ENCODE data around the gene KCTD5. TPM values are rescaled to one million over a fixed set of nuclear protein-coding genes. Genes with fewer than 3 reads are reported as not detected.

Gene KCTD5
- total and polyA plus RNA-seq, 4 donors, result 9.7 to 15.5 (median 13.7) TPM

DNA sequence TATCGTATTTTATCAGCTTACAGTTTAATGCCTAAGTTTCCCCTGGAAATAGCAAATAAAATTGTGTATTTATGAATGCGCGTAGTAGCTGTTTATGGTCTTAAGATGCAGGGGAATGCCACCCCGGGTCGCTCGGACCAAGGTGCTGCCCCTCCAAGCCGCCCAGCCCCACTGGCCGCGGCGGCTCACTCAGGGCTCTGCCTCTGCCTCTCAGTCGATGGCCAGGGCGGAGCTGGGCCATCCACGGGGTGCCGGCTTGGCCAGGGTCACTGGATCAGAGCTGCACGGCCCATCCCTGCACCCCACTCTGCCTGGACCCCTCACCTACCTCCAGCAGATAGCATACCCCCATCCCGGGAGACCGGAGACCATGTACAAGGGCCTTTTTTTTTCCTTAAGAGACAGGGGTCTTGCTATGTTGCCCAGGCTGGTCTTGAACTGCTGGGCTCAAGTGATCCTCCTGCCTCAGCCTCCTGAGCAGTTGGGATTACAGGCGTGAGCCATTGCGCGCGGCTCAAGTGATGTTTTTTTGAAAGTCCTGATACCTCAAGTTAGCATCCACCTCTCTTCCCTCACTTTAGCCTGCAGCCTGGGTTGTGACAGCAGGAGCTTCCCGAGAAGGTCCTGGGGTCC lies 26.7 kb downstream of the KCTD5 start:
- no peak for DNase-seq
- 93 to 94% methylated on average over 22 of the region's 22 CpGs for WGBS, 2 donors
- Histone ChIP-seq H3K4me1 (ENCODE audit: control insufficient read depth in 1 of 2, insufficient read depth in 2 of 2, low read length in 2 of 2) (no peaks in the 10 kb centered on the region), H3K4me3 (ENCODE audit: low read length in 2 of 2) (no peak overlapping the region), H3K36me3 (ENCODE audit: control insufficient read depth in 1 of 2, insufficient read depth in 2 of 2, low read length in 1 of 2) (peaks cover 0 to 2% of the 10 kb centered on the region in 2 donors), H3K9me3 (ENCODE audit: control insufficient read depth, low read length) (no peaks in the 10 kb centered on the region), H3K27me3 (ENCODE audit: control insufficient read depth in 1 of 2, insufficient read depth in 2 of 2, low read length in 1 of 2) (no peaks in the 10 kb centered on the region), H3K27ac (ENCODE audit: low read depth in 1 of 2, low read length in 2 of 2) (no peak overlapping the region)
- intact Hi-C loops (cut with DNase I), result no loop called here
- ATAC-seq (ENCODE audit: low FRiP score), result no peak

DNA sequence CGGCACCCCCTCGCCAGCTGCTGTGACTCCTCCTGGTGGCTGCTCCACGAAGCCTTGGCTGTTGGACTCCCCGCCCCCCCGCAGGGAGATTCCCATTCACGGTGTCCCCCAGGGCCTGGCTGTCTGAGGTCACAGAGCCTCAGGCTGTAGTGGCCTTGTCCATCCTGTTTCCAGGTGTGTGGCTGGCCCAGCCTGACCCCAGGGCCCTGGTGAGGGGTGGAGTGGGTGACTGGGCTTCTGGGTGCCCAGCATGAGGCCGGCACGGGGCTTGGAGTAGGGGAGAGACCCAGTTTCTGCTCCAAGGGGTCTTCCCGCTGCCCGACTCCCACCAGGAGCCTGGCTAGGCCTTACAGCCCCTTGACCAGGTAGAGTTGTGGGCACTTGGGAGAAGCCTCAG lies 27.3 kb downstream of the KCTD5 start:
- Histone ChIP-seq H3K27me3 (ENCODE audit: control insufficient read depth in 1 of 2, insufficient read depth in 2 of 2, low read length in 1 of 2) (no peaks in the 10 kb centered on the region), H3K4me1 (ENCODE audit: control insufficient read depth in 1 of 2, insufficient read depth in 2 of 2, low read length in 2 of 2) (no peaks in the 10 kb centered on the region), H3K36me3 (ENCODE audit: control insufficient read depth in 1 of 2, insufficient read depth in 2 of 2, low read length in 1 of 2) (peaks cover 0 to 2% of the 10 kb centered on the region in 2 donors), H3K27ac (ENCODE audit: low read depth in 1 of 2, low read length in 2 of 2) (no peak overlapping the region), H3K9me3 (ENCODE audit: control insufficient read depth, low read length) (no peaks in the 10 kb centered on the region), H3K4me3 (ENCODE audit: low read length in 2 of 2) (no peak overlapping the region)
- DNase-seq (no peak), ATAC-seq (ENCODE audit: low FRiP score) (no peak)
- intact Hi-C loops (cut with DNase I), result no loop called here
- WGBS, 2 donors, result 86 to 93% methylated on average over 10 of the region's 10 CpGs

DNA sequence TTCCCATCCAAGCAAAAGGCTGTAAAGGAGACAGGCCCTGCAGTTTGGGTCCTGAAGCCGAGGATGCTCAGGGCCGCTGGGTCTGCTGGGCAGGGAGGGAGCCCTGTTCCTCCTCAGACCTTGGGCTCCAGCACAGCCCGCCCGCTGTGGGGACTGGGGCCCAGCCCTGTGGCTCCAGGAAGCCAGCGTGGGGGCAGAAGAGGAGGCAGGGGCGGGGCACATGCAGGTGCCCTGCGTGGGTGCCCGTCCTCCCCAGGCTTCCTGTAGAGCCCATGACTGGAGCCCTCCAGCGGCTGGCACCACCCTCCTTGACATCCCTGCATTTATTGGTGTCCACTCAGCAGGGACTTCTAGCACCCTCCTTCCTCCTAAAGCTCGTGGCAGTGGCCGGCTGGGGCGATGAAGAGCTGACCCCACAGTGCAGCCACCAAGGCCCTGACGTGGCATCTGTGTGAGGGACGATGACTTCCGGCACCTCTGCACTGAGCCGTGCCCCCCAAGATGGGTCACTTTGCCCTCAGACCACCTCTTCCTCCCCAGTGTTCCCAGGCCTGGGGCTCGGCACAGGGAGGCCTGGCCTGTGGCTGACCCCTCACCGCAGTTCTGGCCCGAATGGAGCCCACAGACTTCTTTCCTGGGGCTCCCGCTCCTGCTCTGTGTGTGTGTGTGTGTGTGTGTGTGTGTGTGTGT lies 27.8 kb downstream of the KCTD5 start:
- no peak overlapping the region for H3K4me3 ChIP-seq (ENCODE audit: low read length in 2 of 2)
- no peak overlapping the region for H3K27ac ChIP-seq (ENCODE audit: low read depth in 1 of 2, low read length in 2 of 2)
- WGBS, 2 donors, result 89 to 91% methylated on average over 14 to 20 of the region's 20 CpGs
- no peaks in the 10 kb centered on the region for H3K9me3 ChIP-seq (ENCODE audit: control insufficient read depth, low read length)
- intact Hi-C loops (cut with DNase I), result no loop called here
- peaks cover 0 to 2% of the 10 kb centered on the region in 2 donors for H3K36me3 ChIP-seq (ENCODE audit: control insufficient read depth in 1 of 2, insufficient read depth in 2 of 2, low read length in 1 of 2)
- H3K4me1 ChIP-seq (ENCODE audit: control insufficient read depth in 1 of 2, insufficient read depth in 2 of 2, low read length in 2 of 2), result no peaks in the 10 kb centered on the region
- DNase-seq (no peak), ATAC-seq (ENCODE audit: low FRiP score) (no peak)
- no peaks in the 10 kb centered on the region for H3K27me3 ChIP-seq (ENCODE audit: control insufficient read depth in 1 of 2, insufficient read depth in 2 of 2, low read length in 1 of 2)

DNA sequence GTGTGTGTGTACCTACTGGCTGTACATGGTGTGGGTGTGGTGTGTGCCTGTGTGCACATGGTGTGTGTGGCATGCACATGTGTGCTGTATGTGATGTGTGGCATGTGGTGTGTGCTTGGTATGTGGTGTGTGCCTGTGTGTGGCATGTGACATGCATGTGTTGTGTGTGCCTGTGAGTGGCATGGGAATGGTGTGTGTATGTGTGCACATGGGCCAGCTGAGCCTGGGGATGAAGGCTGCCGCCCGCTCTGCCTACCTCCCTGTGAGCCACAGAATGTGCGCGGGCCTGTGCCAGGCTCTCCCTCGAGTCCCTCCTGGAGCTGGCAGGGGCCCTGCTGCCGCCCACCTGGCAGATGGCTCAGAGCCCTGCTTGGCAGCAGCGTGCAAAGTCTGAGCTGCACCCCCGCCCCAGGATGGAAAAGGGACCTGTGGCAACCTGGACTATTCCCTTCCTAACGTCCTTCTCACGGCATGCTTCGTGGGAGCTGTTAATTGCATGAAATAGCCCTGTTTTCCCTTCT lies 28.4 kb downstream of the KCTD5 start:
- Histone ChIP-seq H3K27ac (ENCODE audit: low read depth in 1 of 2, low read length in 2 of 2) (no peak overlapping the region), H3K27me3 (ENCODE audit: control insufficient read depth in 1 of 2, insufficient read depth in 2 of 2, low read length in 1 of 2) (no peaks in the 10 kb centered on the region), H3K4me3 (ENCODE audit: low read length in 2 of 2) (no peak overlapping the region), H3K4me1 (ENCODE audit: control insufficient read depth in 1 of 2, insufficient read depth in 2 of 2, low read length in 2 of 2) (no peaks in the 10 kb centered on the region), H3K36me3 (ENCODE audit: control insufficient read depth in 1 of 2, insufficient read depth in 2 of 2, low read length in 1 of 2) (peaks cover 0 to 2% of the 10 kb centered on the region in 2 donors), H3K9me3 (ENCODE audit: control insufficient read depth, low read length) (no peaks in the 10 kb centered on the region)
- ATAC-seq (ENCODE audit: low FRiP score), result no peak
- 36 to 41% methylated on average over 11 of the region's 11 CpGs for WGBS, 2 donors
- intact Hi-C loops (cut with DNase I), result no loop called here
- DNase-seq, result no peak

DNA sequence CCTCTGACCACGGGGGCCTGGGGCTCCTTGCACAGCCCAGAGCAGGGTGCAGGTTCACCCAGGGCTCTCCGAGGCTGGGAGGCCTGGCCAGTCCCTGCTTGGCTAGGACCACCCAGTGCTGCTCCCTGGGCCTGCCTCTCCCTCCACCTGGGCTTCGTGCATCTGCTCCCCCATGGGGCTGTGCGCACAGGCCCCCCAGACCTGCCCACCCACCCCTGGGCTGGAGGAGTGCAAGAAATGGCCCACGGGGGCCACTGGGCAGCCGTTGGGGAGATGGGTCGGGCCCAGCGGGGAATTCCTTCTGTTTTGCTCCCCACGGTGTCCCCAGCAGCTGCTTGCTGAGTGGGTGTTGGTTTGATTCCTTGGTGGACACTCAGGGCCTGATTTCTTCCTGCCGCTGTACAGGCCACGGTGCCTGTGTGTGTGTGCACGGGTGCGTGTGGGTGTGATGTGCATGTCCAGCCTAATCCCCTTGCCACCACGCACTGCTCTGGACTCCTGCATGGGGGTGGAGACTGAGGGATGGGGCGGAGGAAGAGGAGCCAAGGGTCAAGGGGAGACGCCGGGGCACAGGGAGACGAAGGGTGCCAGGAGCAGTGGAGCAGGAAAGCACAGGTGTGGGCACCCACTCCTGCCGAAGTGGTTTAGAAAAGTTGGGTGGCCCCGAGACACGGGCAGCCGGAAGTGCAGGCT lies 29.2 kb downstream of the KCTD5 start:
- no peaks in the 10 kb centered on the region for H3K4me1 ChIP-seq (ENCODE audit: control insufficient read depth in 1 of 2, insufficient read depth in 2 of 2, low read length in 2 of 2)
- WGBS, 2 donors, result 63 to 72% methylated on average over 22 of the region's 22 CpGs
- no peaks in the 10 kb centered on the region for H3K27me3 ChIP-seq (ENCODE audit: control insufficient read depth in 1 of 2, insufficient read depth in 2 of 2, low read length in 1 of 2)
- no peak overlapping the region for H3K4me3 ChIP-seq (ENCODE audit: low read length in 2 of 2)
- ATAC-seq (ENCODE audit: low FRiP score) (no peak), DNase-seq (no peak)
- H3K36me3 ChIP-seq (ENCODE audit: control insufficient read depth in 1 of 2, insufficient read depth in 2 of 2, low read length in 1 of 2), result peaks cover 0 to 2% of the 10 kb centered on the region in 2 donors
- intact Hi-C loops (cut with DNase I), result no loop called here
- H3K27ac ChIP-seq (ENCODE audit: low read depth in 1 of 2, low read length in 2 of 2), result no peak overlapping the region
- no peaks in the 10 kb centered on the region for H3K9me3 ChIP-seq (ENCODE audit: control insufficient read depth, low read length)

DNA sequence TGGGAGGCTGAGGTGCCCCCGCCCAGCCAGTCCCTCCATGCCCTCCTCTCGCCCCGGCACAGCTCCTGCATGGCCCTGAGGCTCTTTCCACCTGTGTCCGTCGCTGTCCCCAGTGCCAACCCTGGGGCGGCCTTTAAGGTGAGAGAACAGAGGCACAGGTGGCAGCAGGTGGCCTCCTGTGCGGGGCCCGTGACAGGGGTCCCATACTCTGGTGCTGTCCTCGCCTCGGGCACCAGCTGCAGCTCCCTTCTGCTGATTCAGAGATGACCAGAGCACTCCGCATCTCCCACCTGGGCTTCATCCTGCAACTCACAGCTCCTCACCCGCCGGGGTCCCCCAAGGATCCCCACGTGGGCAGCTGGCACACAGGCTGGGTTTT lies 29.7 kb downstream of the KCTD5 start:
- ATAC-seq (ENCODE audit: low FRiP score) (no peak), DNase-seq (no peak)
- intact Hi-C loops (cut with DNase I), result no loop called here
- H3K9me3 ChIP-seq (ENCODE audit: control insufficient read depth, low read length), result no peaks in the 10 kb centered on the region
- no peaks in the 10 kb centered on the region for H3K4me1 ChIP-seq (ENCODE audit: control insufficient read depth in 1 of 2, insufficient read depth in 2 of 2, low read length in 2 of 2)
- no peaks in the 10 kb centered on the region for H3K27me3 ChIP-seq (ENCODE audit: control insufficient read depth in 1 of 2, insufficient read depth in 2 of 2, low read length in 1 of 2)
- H3K4me3 ChIP-seq (ENCODE audit: low read length in 2 of 2), result no peak overlapping the region
- 75 to 83% methylated on average over 13 to 14 of the region's 14 CpGs for WGBS, 2 donors
- H3K27ac ChIP-seq (ENCODE audit: low read depth in 1 of 2, low read length in 2 of 2), result no peak overlapping the region
- peaks cover 0 to 2% of the 10 kb centered on the region in 2 donors for H3K36me3 ChIP-seq (ENCODE audit: control insufficient read depth in 1 of 2, insufficient read depth in 2 of 2, low read length in 1 of 2)

DNA sequence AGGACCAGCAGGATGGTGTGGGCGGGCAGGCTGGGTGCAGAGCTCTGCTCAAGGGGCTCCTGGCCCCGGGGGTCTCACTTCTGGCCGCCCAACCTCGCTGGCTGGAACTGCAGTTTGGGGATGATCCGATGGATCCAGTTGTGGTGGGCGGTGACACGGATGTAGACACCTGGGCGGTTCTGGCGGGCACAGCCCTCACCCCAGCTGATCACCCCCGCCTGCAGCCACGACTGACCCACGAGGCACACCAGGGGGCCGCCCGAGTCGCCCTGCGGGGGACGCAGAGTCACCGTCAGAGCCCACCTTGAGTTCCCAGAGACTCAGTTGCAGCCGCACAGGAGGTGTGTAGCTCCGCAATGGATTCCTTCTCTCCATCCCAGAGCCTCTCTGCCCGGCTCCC lies 30.2 kb downstream of the KCTD5 start:
- 74 to 82% methylated on average over 19 to 21 of the region's 21 CpGs for WGBS, 2 donors
- intact Hi-C loops (cut with DNase I), result no loop called here
- H3K4me3 ChIP-seq (ENCODE audit: low read length in 2 of 2), result no peak overlapping the region
- H3K36me3 ChIP-seq (ENCODE audit: control insufficient read depth in 1 of 2, insufficient read depth in 2 of 2, low read length in 1 of 2), result peaks cover 0 to under 1% of the 10 kb centered on the region in 2 donors
- no peaks in the 10 kb centered on the region for H3K4me1 ChIP-seq (ENCODE audit: control insufficient read depth in 1 of 2, insufficient read depth in 2 of 2, low read length in 2 of 2)
- ATAC-seq (ENCODE audit: low FRiP score) (no peak), DNase-seq (no peak)
- H3K27ac ChIP-seq (ENCODE audit: low read depth in 1 of 2, low read length in 2 of 2), result no peak overlapping the region
- no peaks in the 10 kb centered on the region for H3K9me3 ChIP-seq (ENCODE audit: control insufficient read depth, low read length)
- H3K27me3 ChIP-seq (ENCODE audit: control insufficient read depth in 1 of 2, insufficient read depth in 2 of 2, low read length in 1 of 2), result no peaks in the 10 kb centered on the region

DNA sequence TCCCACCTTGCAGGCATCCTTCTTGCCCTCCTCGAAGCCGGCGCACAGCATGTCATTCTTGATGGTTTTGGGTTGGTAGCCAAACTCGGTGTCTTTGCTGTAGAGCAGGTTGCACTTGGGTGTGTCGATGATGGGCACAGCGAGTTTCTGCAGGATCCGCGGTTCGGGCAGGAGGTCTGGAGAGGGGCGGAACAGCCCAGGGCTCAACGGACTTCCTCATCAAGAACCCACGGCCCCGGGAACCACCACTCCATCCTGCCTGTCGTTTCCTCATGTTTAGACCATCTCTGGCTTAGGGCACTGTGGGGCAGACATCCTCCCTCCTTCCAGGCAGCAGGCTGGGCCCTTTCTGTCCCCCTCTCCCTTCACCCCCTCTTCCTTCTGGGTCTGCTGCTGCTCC lies 31.2 kb downstream of the KCTD5 start:
- no peak for DNase-seq
- Histone ChIP-seq H3K27ac (ENCODE audit: low read depth in 1 of 2, low read length in 2 of 2) (no peak overlapping the region), H3K4me3 (ENCODE audit: low read length in 2 of 2) (no peak overlapping the region), H3K27me3 (ENCODE audit: control insufficient read depth in 1 of 2, insufficient read depth in 2 of 2, low read length in 1 of 2) (no peaks in the 10 kb centered on the region), H3K36me3 (ENCODE audit: control insufficient read depth in 1 of 2, insufficient read depth in 2 of 2, low read length in 1 of 2) (no peaks in the 10 kb centered on the region), H3K9me3 (ENCODE audit: control insufficient read depth, low read length) (no peaks in the 10 kb centered on the region), H3K4me1 (ENCODE audit: control insufficient read depth in 1 of 2, insufficient read depth in 2 of 2, low read length in 2 of 2) (no peaks in the 10 kb centered on the region)
- WGBS, 2 donors, result 83 to 88% methylated on average over 14 of the region's 14 CpGs
- ATAC-seq (ENCODE audit: low FRiP score), result no peak
- intact Hi-C loops (cut with DNase I), result no loop called here
